Right hindlimb (tissue), 1 donor: ENCODE measurements around the gene CDYL2.

Experiments used
- DNase-seq: peaks from one replicate; pipeline ENCODE4 v3.0.0-alpha.2; 2018

Gene CDYL2

GRCh38 chr16:80586476-80586875 lies 217.9 kb downstream of the CDYL2 start:
- DNase-seq: no peak

GRCh38 chr16:80585764-80586163 lies 218.6 kb downstream of the CDYL2 start:
- no peak for DNase-seq

- DNase-seq: no peak
Observed at GRCh38 chr16:80583466-80583865, 220.9 kb downstream of the CDYL2 start.

- no peak for DNase-seq
Observed at GRCh38 chr16:80580109-80580832, 224.1 kb downstream of the CDYL2 start.

- DNase-seq: no peak
Observed at GRCh38 chr16:80577485-80578280, 226.7 kb downstream of the CDYL2 start.

GRCh38 chr16:80576343-80576912 lies 228.0 kb downstream of the CDYL2 start:
- DNase-seq: no peak

GRCh38 chr16:80573700-80574120 lies 230.7 kb downstream of the CDYL2 start:
- no peak for DNase-seq

GRCh38 chr16:80570106-80570478 lies 234.3 kb downstream of the CDYL2 start:
- DNase-seq: peak; percentile 27

GRCh38 chr16:80569440-80570105 lies 234.8 kb downstream of the CDYL2 start:
- no peak for DNase-seq

GRCh38 chr16:80564394-80564793 lies 240.0 kb downstream of the CDYL2 start:
- DNase-seq: no peak

- no peak for DNase-seq
Observed at GRCh38 chr16:80563066-80563465, 241.3 kb downstream of the CDYL2 start.

GRCh38 chr16:80559369-80559768 lies 245.0 kb downstream of the CDYL2 start:
- DNase-seq: no peak

- DNase-seq: no peak
Observed at GRCh38 chr16:80557037-80557436, 247.4 kb downstream of the CDYL2 start.

- no peak for DNase-seq
Observed at GRCh38 chr16:80556481-80556880, 247.9 kb downstream of the CDYL2 start.

- peak; percentile 53 for DNase-seq
Observed at GRCh38 chr16:80554033-80554432, 250.4 kb downstream of the CDYL2 start.

- DNase-seq: no peak
Observed at GRCh38 chr16:80552277-80552676, 252.1 kb downstream of the CDYL2 start.
